WTC11 (cell line): ENCODE results near the gene CIC. TPM values are rescaled to one million over a fixed set of nuclear protein-coding genes. Genes with fewer than 3 reads are reported as not detected.

Experiments
- AR ChIP-seq: fragments of 250-450 bp; sonication (Bioruptor Pico); IDR thresholded peaks from 2 replicates; pipeline ENCODE4 v1.9.0; 2021; ENCODE audit warnings: mild to moderate bottlenecking
- E2F1 ChIP-seq: sonication (generic); formaldehyde crosslinking; IDR thresholded peaks from 2 replicates; pipeline ENCODE4 v1.8.0; 2022; ENCODE audit warnings: mild to moderate bottlenecking, missing genetic modification reagents
- GABPB1 ChIP-seq: sonication (generic); formaldehyde crosslinking; IDR thresholded peaks from 2 replicates; pipeline ENCODE4 v1.8.1; 2023; ENCODE audit warnings: mild to moderate bottlenecking, missing genetic modification reagents
- HMGXB4 ChIP-seq: sonication (generic); formaldehyde crosslinking; IDR thresholded peaks from 2 replicates; pipeline ENCODE4 v1.8.1; 2023; ENCODE audit warnings: mild to moderate bottlenecking, moderate library complexity, missing genetic modification reagents
- KAT7 ChIP-seq: sonication (generic); formaldehyde crosslinking; IDR thresholded peaks from 2 replicates; pipeline ENCODE4 v1.8.1; 2023; ENCODE audit warnings: missing genetic modification reagents, mild to moderate bottlenecking, borderline replicate concordance
- MAX ChIP-seq: sonication (generic); formaldehyde crosslinking; IDR thresholded peaks from 2 replicates; pipeline ENCODE4 v1.8.0; 2022; ENCODE audit warnings: mild to moderate bottlenecking, missing genetic modification reagents
- MXD4 ChIP-seq: fragments of 250-450 bp; sonication (Bioruptor Pico); IDR thresholded peaks from 2 replicates; pipeline ENCODE4 v1.8.0; 2021; ENCODE audit warnings: mild to moderate bottlenecking, moderate library complexity, borderline replicate concordance
- OVOL2 ChIP-seq: fragments of 250-450 bp; sonication (Bioruptor Pico); IDR thresholded peaks from 2 replicates; pipeline ENCODE4 v1.9.0; 2021; ENCODE audit warnings: mild to moderate bottlenecking, borderline replicate concordance
- SMAD4 ChIP-seq: sonication (generic); formaldehyde crosslinking; IDR thresholded peaks from 2 replicates; pipeline ENCODE4 v1.8.0; 2022; ENCODE audit warnings: mild to moderate bottlenecking, missing genetic modification reagents
- TEAD4 ChIP-seq: sonication (generic); formaldehyde crosslinking; IDR thresholded peaks from 2 replicates; pipeline ENCODE4 v1.8.0; 2022; ENCODE audit warnings: mild to moderate bottlenecking, missing genetic modification reagents
- ZBTB43 ChIP-seq: sonication (generic); formaldehyde crosslinking; IDR thresholded peaks from 2 replicates; pipeline ENCODE4 v1.8.1; 2023; ENCODE audit warnings: mild to moderate bottlenecking, missing genetic modification reagents
- ZNF416 ChIP-seq: fragments of 250-450 bp; sonication (Bioruptor Pico); IDR thresholded peaks from 2 replicates; pipeline ENCODE4 v1.9.0; 2021; ENCODE audit warnings: mild to moderate bottlenecking, inconsistent platforms
- ZNF423 ChIP-seq: fragments of 250-450 bp; sonication (Bioruptor Pico); IDR thresholded peaks from 2 replicates; pipeline ENCODE4 v2.1.2; 2022; ENCODE audit warnings: mild to moderate bottlenecking, moderate library complexity
- total RNA-seq: library from RNA; stranded (reverse); gene quantifications from 3 replicates; pipeline ENCODE4 v1.2.3, GENCODE V29; 2021
- TF ChIP-seq, protein P1 (sequence below): sonication (generic); formaldehyde crosslinking; IDR thresholded peaks from 2 replicates; pipeline ENCODE4 v1.8.0; 2023; ENCODE audit warnings: missing genetic modification reagents, mild to moderate bottlenecking, borderline replicate concordance
- TF ChIP-seq, protein P2 (sequence below): sonication (generic); formaldehyde crosslinking; IDR thresholded peaks from 2 replicates; pipeline ENCODE4 v1.8.0; 2022; ENCODE audit warnings: mild to moderate bottlenecking, missing genetic modification reagents
- TF ChIP-seq, protein P3 (sequence below): fragments of 250-450 bp; sonication (Bioruptor Pico); IDR thresholded peaks from 2 replicates; pipeline ENCODE4 v1.9.0; 2021; ENCODE audit warnings: mild to moderate bottlenecking, borderline replicate concordance
- TF ChIP-seq, protein P4 (sequence below): fragments of 250-450 bp; sonication (Bioruptor Pico); IDR thresholded peaks from 2 replicates; pipeline ENCODE4 v1.9.0; 2021; ENCODE audit warnings: moderate library complexity, mild to moderate bottlenecking, inconsistent platforms, borderline replicate concordance

Gene CIC
- total RNA-seq, 1 experiment from 2014 or later = 55.8 TPM

GRCh38 chr19:42279902-42280814 is 11.1 kb downstream of the CIC start (continued):
- TF ChIP-seq HMGXB4 (peak; percentile 83; the same call in 1 of the 2 replicates), MXD4 (no peak), KAT7 (no peak), GABPB1 (CRISPR knock-in tag) (no peak), TEAD4 (CRISPR knock-in tag) (no peak), ZNF416 (CRISPR knock-in tag) (0 out of 2 replicates have a peak, but pooled peaks have one; percentile 29), OVOL2 (CRISPR knock-in tag) (no peak), MAX (CRISPR knock-in tag) (0 out of 2 replicates have a peak, but pooled peaks have one; percentile 8), SMAD4 (no peak), E2F1 (CRISPR knock-in tag) (no peak), ZNF423 (CRISPR knock-in tag) (peak; percentile 100), ZBTB43 (CRISPR knock-in tag) (no peak), AR (CRISPR knock-in tag) (no peak)
- TF ChIP-seq, protein P1, sequence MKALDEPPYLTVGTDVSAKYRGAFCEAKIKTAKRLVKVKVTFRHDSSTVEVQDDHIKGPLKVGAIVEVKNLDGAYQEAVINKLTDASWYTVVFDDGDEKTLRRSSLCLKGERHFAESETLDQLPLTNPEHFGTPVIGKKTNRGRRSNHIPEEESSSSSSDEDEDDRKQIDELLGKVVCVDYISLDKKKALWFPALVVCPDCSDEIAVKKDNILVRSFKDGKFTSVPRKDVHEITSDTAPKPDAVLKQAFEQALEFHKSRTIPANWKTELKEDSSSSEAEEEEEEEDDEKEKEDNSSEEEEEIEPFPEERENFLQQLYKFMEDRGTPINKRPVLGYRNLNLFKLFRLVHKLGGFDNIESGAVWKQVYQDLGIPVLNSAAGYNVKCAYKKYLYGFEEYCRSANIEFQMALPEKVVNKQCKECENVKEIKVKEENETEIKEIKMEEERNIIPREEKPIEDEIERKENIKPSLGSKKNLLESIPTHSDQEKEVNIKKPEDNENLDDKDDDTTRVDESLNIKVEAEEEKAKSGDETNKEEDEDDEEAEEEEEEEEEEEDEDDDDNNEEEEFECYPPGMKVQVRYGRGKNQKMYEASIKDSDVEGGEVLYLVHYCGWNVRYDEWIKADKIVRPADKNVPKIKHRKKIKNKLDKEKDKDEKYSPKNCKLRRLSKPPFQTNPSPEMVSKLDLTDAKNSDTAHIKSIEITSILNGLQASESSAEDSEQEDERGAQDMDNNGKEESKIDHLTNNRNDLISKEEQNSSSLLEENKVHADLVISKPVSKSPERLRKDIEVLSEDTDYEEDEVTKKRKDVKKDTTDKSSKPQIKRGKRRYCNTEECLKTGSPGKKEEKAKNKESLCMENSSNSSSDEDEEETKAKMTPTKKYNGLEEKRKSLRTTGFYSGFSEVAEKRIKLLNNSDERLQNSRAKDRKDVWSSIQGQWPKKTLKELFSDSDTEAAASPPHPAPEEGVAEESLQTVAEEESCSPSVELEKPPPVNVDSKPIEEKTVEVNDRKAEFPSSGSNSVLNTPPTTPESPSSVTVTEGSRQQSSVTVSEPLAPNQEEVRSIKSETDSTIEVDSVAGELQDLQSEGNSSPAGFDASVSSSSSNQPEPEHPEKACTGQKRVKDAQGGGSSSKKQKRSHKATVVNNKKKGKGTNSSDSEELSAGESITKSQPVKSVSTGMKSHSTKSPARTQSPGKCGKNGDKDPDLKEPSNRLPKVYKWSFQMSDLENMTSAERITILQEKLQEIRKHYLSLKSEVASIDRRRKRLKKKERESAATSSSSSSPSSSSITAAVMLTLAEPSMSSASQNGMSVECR = peak; percentile 80; the same call in 1 of the 2 replicates
- TF ChIP-seq, protein P2, sequence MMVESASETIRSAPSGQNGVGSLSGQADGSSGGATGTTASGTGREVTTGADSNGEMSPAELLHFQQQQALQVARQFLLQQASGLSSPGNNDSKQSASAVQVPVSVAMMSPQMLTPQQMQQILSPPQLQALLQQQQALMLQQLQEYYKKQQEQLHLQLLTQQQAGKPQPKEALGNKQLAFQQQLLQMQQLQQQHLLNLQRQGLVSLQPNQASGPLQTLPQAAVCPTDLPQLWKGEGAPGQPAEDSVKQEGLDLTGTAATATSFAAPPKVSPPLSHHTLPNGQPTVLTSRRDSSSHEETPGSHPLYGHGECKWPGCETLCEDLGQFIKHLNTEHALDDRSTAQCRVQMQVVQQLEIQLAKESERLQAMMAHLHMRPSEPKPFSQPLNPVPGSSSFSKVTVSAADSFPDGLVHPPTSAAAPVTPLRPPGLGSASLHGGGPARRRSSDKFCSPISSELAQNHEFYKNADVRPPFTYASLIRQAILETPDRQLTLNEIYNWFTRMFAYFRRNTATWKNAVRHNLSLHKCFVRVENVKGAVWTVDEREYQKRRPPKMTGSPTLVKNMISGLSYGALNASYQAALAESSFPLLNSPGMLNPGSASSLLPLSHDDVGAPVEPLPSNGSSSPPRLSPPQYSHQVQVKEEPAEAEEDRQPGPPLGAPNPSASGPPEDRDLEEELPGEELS (CRISPR knock-in tag) = no peak
- TF ChIP-seq, protein P3, sequence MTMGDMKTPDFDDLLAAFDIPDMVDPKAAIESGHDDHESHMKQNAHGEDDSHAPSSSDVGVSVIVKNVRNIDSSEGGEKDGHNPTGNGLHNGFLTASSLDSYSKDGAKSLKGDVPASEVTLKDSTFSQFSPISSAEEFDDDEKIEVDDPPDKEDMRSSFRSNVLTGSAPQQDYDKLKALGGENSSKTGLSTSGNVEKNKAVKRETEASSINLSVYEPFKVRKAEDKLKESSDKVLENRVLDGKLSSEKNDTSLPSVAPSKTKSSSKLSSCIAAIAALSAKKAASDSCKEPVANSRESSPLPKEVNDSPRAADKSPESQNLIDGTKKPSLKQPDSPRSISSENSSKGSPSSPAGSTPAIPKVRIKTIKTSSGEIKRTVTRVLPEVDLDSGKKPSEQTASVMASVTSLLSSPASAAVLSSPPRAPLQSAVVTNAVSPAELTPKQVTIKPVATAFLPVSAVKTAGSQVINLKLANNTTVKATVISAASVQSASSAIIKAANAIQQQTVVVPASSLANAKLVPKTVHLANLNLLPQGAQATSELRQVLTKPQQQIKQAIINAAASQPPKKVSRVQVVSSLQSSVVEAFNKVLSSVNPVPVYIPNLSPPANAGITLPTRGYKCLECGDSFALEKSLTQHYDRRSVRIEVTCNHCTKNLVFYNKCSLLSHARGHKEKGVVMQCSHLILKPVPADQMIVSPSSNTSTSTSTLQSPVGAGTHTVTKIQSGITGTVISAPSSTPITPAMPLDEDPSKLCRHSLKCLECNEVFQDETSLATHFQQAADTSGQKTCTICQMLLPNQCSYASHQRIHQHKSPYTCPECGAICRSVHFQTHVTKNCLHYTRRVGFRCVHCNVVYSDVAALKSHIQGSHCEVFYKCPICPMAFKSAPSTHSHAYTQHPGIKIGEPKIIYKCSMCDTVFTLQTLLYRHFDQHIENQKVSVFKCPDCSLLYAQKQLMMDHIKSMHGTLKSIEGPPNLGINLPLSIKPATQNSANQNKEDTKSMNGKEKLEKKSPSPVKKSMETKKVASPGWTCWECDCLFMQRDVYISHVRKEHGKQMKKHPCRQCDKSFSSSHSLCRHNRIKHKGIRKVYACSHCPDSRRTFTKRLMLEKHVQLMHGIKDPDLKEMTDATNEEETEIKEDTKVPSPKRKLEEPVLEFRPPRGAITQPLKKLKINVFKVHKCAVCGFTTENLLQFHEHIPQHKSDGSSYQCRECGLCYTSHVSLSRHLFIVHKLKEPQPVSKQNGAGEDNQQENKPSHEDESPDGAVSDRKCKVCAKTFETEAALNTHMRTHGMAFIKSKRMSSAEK (CRISPR knock-in tag) = no peak
- TF ChIP-seq, protein P4, sequence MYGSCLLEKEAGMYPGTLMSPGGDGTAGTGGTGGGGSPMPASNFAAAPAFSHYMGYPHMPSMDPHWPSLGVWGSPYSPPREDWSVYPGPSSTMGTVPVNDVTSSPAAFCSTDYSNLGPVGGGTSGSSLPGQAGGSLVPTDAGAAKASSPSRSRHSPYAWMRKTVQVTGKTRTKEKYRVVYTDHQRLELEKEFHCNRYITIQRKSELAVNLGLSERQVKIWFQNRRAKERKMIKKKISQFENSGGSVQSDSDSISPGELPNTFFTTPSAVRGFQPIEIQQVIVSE = no peak
